NCI-H1436 (cell line): ENCODE measurements around the gene GLS2.
A peak's percentile ranks its signal among the peaks of the same experiment; 100 is the strongest.
"Not testable (repeated sequence)": the region's sequence is repeated elsewhere in the genome, so short reads cannot be mapped to it uniquely, and the experiment has no call there.

Experiments
- DNase-seq: peaks from one replicate; lab custom pipeline; 2025; lab: John Stamatoyannopoulos, UW

The GLS2 gene

GRCh38 chr12:56490360-56490759 is 2.4 kb upstream of the GLS2 start:
- no peak for DNase-seq

GRCh38 chr12:56487448-56488040 is 417 bp downstream of the GLS2 start:
- peak; percentile 17 for DNase-seq

- no peak for DNase-seq
These were observed 1.3 kb downstream of the GLS2 start for GRCh38 chr12:56486694-56487093.

GRCh38 chr12:56484566-56484965 is 3.4 kb downstream of the GLS2 start:
- no peak for DNase-seq

GRCh38 chr12:56479625-56480024 is 8.3 kb downstream of the GLS2 start:
- no peak for DNase-seq

- no peak for DNase-seq
These were observed 10.3 kb downstream of the GLS2 start for GRCh38 chr12:56477521-56478225.

GRCh38 chr12:56476972-56477432 is 11.0 kb downstream of the GLS2 start:
- no peak for DNase-seq

GRCh38 chr12:56476143-56476542 is 11.8 kb downstream of the GLS2 start:
- DNase-seq = no peak

GRCh38 chr12:56474389-56474788 is 13.6 kb downstream of the GLS2 start:
- no peak for DNase-seq

GRCh38 chr12:56469007-56469930 is 18.7 kb downstream of the GLS2 start:
- DNase-seq = no peak

GRCh38 chr12:56468216-56469006 is 19.6 kb downstream of the GLS2 start, which contains the start of gene SPRYD4:
SPRYD4 (plus strand) TSS chr12:56468578; CDS start chr12:56468592, 14 bp downstream.
- peak; percentile 91 for DNase-seq

GRCh38 chr12:56462565-56462964 is 25.4 kb downstream of the GLS2 start:
- no peak for DNase-seq

GRCh38 chr12:56461235-56462159 is 26.5 kb downstream of the GLS2 start:
- DNase-seq = no peak

GRCh38 chr12:56457817-56458216 is 30.1 kb downstream of the GLS2 start:
- no peak for DNase-seq

GRCh38 chr12:56454557-56454956 is 33.4 kb downstream of the GLS2 start, which contains the start of gene MIP:
MIP (minus strand) TSS chr12:56454657; CDS start chr12:56454613, 44 bp downstream.
- no peak for DNase-seq

GRCh38 chr12:56451147-56451546 is 36.8 kb downstream of the GLS2 start:
- no peak for DNase-seq

GRCh38 chr12:56450241-56450640 is 37.7 kb downstream of the GLS2 start:
- no peak for DNase-seq

GRCh38 chr12:56449622-56449984 is 38.4 kb downstream of the GLS2 start:
- no peak for DNase-seq

GRCh38 chr12:56448860-56449621 is 38.9 kb downstream of the GLS2 start, which contains the start of gene TIMELESS:
TIMELESS (minus strand) TSS chr12:56449426; CDS start chr12:56434170, 15,256 bp downstream.
- DNase-seq = peak; percentile 85

GRCh38 chr12:56443208-56443607 is 44.8 kb downstream of the GLS2 start:
- DNase-seq = not testable (repeated sequence)
